ENCODE measurements around the gene DGCR2.

DGCR2 gene

DNA sequence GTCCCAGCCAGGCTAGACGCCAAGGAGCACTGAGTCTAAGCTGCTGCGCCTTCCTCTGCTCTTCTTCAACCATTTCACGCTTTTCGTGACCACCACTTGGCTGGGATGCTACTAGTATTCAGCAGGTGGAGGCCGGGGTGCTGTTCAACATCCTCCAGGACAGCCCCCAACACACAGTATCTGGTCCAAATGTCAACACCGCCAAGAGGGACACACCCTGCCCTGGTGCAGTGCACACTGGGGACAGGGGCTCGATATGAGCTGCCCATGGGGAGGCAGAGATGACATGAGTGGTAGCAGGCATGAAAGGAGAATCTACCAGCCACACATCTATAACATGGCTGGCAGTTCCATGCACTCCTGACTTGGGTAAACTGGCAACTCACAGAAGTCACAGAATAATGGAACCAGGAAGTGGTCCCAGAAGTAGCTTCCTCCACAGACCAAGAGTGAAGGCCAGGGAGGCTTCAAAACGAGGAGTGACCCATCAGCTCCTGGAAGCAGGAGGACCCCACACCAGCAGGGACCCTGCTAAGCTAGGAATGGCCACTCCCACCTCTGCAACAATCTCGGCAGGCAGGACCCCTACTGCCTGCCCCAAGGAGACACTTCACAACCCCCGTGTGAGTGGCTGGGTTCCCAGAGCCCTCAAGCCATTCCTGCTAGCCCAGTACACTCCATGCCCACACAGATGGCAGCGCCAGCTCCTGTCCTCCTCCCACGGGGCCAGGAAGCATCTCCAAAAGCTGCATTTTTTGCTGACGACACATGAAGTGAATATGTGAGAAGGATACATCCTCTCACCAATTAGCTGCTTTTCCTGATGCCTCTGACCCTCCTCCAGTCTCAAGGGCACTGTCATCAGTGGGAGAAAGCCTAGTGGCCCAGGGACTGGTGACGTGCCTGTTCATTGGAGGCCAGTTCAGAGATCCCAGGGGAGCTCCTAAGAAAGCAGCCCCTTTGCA lies 78.8 kb downstream of the DGCR2 start:
- H3K9me3 ChIP-seq (ENCODE audit: insufficient read depth, low read depth, low read length), result no peaks in the 10 kb centered on the region
- WGBS, result 90% methylated on average over 14 of the region's 14 CpGs

DNA sequence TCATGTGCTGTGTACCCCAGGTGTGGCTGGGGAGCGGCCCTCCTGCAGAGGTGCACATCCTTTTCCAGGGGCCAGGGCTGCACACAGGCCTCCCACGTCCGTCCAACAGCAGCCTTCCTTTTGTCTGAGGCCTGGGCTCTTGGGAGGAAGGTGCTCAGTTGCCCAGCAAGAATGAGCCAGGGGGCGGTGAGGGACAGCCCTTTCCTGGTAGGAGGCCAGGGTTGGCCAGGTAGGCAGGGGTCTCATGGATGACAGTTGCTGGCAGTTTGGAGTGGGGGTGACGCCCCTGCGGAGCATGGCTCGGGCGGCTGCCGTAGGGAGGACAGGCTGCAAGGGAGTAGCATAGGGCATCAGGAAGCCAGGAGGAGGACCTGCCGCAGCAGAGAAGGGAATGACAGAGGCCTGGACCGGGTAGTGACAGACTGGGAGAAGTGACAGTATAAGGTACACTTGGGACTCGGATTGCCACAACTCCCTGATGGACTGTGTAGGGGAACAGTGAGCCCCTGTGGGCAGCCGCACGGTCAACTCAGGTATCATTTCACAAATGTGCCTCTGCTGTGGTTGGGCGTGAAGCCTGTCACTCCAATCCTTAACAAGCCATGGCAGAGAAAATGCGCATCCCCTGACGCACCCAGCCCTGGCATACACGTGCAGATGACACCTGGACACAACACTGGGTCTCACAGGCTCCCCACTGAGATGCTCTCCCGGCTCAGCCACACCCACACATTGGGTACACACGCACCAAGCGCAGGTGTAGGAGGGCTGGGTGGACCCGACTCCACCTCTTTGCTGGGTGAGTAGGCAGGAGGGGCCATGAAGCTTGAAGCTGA lies 79.7 kb downstream of the DGCR2 start:
- H3K27ac ChIP-seq (ENCODE audit: low read depth, low read length), result no peak overlapping the region
- H3K9me3 ChIP-seq (ENCODE audit: insufficient read depth, low read depth, low read length), result no peaks in the 10 kb centered on the region
- peaks cover 61% of the 10 kb centered on the region for H3K36me3 ChIP-seq (ENCODE audit: insufficient read depth, low read length)
- no peaks in the 10 kb centered on the region for H3K4me1 ChIP-seq (ENCODE audit: insufficient read depth, low read length)
- 95% methylated on average over 22 of the region's 22 CpGs for WGBS
- no peaks in the 10 kb centered on the region for H3K27me3 ChIP-seq (ENCODE audit: insufficient read depth, low read length)
- no peak overlapping the region for H3K9ac ChIP-seq (ENCODE audit: low read depth, low read length)
- no peak overlapping the region for H3K4me3 ChIP-seq (ENCODE audit: low read length)

More for the DNA sequence above, 78.8 kb downstream of the DGCR2 start:
- no peak overlapping the region for H3K27ac ChIP-seq (ENCODE audit: low read depth, low read length)
- H3K9ac ChIP-seq (ENCODE audit: low read depth, low read length), result no peak overlapping the region
- peaks cover 70% of the 10 kb centered on the region for H3K36me3 ChIP-seq (ENCODE audit: insufficient read depth, low read length)
- H3K27me3 ChIP-seq (ENCODE audit: insufficient read depth, low read length), result no peaks in the 10 kb centered on the region
- H3K4me1 ChIP-seq (ENCODE audit: insufficient read depth, low read length), result no peaks in the 10 kb centered on the region
- H3K4me3 ChIP-seq (ENCODE audit: low read length), result no peak overlapping the region

DNA sequence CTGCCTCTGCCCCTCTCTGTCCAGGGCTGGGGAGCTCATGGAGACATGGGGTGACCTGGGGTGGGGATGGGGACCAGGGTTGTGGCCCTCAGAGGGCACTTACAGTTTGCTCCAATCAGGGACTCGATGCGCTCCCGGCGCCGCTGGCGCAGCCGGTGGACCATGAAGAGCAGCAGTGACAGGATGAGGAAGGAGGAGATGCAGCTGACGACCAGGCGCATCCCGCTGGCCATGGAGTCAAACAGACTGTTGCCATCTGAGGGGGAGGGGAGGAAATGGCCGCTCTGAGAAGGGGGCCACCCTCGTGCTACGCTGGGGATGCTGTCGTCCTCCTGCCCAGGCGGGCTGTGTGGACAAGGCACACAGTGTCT lies 80.5 kb downstream of the DGCR2 start:
- H3K9ac ChIP-seq (ENCODE audit: low read depth, low read length), result no peak overlapping the region
- H3K4me3 ChIP-seq (ENCODE audit: low read length), result no peak overlapping the region
- peaks cover 53% of the 10 kb centered on the region for H3K36me3 ChIP-seq (ENCODE audit: insufficient read depth, low read length)
- H3K27me3 ChIP-seq (ENCODE audit: insufficient read depth, low read length), result no peaks in the 10 kb centered on the region
- WGBS, result 93% methylated on average over 15 of the region's 15 CpGs
- no peaks in the 10 kb centered on the region for H3K9me3 ChIP-seq (ENCODE audit: insufficient read depth, low read depth, low read length)
- H3K27ac ChIP-seq (ENCODE audit: low read depth, low read length), result no peak overlapping the region
- no peaks in the 10 kb centered on the region for H3K4me1 ChIP-seq (ENCODE audit: insufficient read depth, low read length)

DNA sequence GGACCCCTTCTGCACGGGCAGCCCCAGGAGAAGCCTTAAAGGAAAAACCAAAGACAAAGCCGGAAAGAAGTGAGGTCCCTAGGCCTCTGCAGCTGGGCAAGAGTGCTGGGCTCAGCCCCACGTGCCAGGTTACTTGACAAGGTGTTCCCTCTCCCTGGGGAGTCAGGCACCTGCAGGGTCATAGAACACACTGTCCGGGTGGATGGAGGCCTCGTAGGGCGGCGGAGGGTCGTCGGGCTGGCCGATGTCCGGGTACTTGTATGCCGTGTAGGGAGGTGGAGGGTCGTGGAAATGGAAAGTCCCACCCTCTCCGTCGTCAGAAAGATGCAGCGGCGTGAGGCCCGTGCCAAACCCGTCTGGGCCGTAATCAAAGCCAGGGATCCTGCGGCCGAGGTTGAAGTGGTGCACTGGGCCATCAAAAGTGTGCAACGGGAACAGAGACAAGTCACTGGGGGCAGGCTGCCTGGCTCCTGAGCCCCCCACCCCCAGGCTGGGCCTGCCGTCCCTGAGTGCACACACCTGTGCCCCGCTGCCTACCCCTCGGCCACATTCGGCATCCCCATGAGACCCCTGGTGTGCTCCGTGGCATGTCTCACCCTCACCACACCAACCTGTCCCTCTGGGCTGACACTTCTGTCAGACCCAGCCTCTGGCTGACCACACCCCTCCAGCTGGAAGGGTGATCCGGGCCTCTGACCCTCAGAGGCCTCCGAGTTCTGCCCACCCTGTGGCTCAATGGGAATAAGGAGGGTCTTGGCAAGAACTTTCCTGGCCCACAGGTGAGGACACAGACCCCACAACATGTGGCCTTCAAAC lies 81.1 kb downstream of the DGCR2 start:
- no peaks in the 10 kb centered on the region for H3K9me3 ChIP-seq (ENCODE audit: insufficient read depth, low read depth, low read length)
- no peak overlapping the region for H3K27ac ChIP-seq (ENCODE audit: low read depth, low read length)
- H3K27me3 ChIP-seq (ENCODE audit: insufficient read depth, low read length), result no peaks in the 10 kb centered on the region
- no peak overlapping the region for H3K9ac ChIP-seq (ENCODE audit: low read depth, low read length)
- H3K36me3 ChIP-seq (ENCODE audit: insufficient read depth, low read length), result peaks cover 47% of the 10 kb centered on the region
- no peak overlapping the region for H3K4me3 ChIP-seq (ENCODE audit: low read length)
- no peaks in the 10 kb centered on the region for H3K4me1 ChIP-seq (ENCODE audit: insufficient read depth, low read length)
- WGBS, result 95% methylated on average over 30 of the region's 30 CpGs

DNA sequence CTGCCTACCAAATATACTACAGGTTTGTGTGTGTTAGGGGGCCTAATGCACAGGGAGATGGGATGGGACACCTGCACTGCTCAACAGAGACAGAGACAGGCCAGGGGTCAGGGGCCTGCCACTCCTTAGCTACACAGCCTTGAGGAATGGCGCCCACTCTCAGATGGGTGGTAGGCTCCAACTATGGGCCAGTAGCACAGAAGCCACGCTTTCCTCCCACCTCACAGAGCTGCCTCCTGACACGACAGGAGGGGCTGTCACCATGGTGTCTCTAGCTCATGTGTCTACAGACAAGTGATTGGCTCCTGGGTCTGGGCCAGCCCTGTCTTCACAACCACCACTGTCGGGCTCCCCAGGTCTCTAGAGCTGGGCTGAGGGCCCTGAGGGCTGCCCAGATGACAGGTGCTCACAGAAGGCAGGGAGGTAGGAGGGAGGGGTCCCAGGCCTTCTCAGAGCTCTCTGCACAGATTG lies 81.8 kb downstream of the DGCR2 start:
- Histone ChIP-seq H3K9ac (ENCODE audit: low read depth, low read length) (no peak overlapping the region), H3K4me1 (ENCODE audit: insufficient read depth, low read length) (no peaks in the 10 kb centered on the region), H3K4me3 (ENCODE audit: low read length) (no peak overlapping the region), H3K27ac (ENCODE audit: low read depth, low read length) (no peak overlapping the region), H3K36me3 (ENCODE audit: insufficient read depth, low read length) (peaks cover 40% of the 10 kb centered on the region), H3K9me3 (ENCODE audit: insufficient read depth, low read depth, low read length) (no peaks in the 10 kb centered on the region), H3K27me3 (ENCODE audit: insufficient read depth, low read length) (no peaks in the 10 kb centered on the region)
- WGBS, result 95% methylated on average over 4 of the region's 4 CpGs

DNA sequence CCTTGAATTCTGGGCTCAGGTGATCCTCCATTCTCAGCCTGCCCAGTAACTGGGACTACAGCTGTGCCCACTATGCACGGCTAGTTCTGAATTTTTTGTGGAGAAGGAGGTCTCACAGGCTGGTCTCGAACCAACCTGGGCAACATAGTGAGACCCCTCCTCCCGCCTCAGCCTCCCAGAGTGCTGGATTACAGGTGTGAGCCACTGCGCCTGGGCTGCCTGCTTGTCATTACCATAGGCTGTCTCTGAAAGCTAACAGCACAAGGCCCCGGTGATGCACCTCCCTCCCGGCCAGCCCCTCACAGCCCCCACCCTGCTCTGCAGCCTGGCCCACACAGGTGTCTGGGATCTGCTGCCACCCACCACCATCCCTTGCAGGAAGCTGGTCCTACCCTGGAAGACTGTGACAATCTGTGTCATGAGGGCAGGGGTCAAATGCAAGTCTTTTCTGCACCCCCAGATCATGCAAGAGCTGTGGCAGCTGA lies 82.4 kb downstream of the DGCR2 start:
- no peak overlapping the region for H3K9ac ChIP-seq (ENCODE audit: low read depth, low read length)
- peaks cover 34% of the 10 kb centered on the region for H3K36me3 ChIP-seq (ENCODE audit: insufficient read depth, low read length)
- no peaks in the 10 kb centered on the region for H3K27me3 ChIP-seq (ENCODE audit: insufficient read depth, low read length)
- H3K4me1 ChIP-seq (ENCODE audit: insufficient read depth, low read length), result no peaks in the 10 kb centered on the region
- H3K9me3 ChIP-seq (ENCODE audit: insufficient read depth, low read depth, low read length), result no peaks in the 10 kb centered on the region
- 77% methylated on average over 6 of the region's 6 CpGs for WGBS
- H3K4me3 ChIP-seq (ENCODE audit: low read length), result no peak overlapping the region
- no peak overlapping the region for H3K27ac ChIP-seq (ENCODE audit: low read depth, low read length)

DNA sequence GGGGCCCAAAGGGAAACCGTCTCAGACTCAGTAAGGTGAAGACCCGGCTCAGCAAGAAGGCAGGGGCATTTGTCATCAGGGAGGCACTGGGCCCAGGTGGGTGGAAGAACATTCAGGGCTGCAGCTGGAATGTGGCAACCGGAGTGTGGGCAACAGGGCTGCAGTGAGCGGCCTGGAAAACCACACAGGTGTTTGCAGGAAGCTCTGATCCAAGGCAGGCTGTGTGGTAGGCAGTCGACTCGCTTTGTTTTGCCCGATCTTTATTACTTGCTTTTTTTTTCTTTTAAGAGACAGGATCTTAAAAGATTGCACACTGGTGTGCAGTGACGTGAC lies 82.8 kb downstream of the DGCR2 start:
- Histone ChIP-seq H3K36me3 (ENCODE audit: insufficient read depth, low read length) (peaks cover 30% of the 10 kb centered on the region), H3K9me3 (ENCODE audit: insufficient read depth, low read depth, low read length) (no peaks in the 10 kb centered on the region)
- WGBS, result 95% methylated on average over 8 of the region's 8 CpGs

DNA sequence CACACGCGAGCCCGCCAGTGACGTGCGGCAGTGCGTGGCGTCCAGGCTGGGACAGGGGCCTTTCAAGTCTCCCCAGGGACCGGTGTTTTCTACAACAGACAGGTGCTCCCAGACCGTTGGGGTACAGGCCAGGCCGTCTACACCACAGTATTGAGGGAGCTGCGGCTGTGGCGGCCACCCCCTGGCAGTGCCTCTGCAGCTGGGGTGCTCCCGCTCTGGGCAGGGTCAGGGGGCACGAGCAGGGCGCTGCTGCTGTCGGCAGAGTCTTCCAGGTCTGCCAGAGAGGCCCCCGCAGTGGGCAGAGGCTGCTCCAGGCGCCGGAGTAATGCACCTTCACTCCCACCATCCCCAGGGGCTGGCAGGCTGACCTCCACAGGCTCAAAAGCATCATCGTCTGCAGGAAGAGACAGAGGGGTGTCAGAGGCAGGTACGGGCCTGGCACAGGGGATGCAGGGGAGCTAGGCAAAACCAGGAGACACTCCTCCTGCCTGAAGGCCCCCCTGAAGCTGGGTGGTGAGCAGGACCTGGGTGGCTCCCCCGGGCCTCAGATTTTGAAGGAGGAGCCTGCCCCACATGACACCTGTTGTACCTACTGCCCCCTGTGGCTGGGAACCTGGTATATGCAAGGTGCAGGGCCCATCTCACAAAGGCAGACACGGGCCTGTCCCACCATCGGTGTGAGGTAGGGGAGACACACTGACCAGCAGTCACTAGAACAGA lies 83.3 kb downstream of the DGCR2 start:
- Histone ChIP-seq H3K27me3 (ENCODE audit: insufficient read depth, low read length) (no peaks in the 10 kb centered on the region), H3K4me3 (ENCODE audit: low read length) (no peak overlapping the region), H3K9ac (ENCODE audit: low read depth, low read length) (no peak overlapping the region), H3K36me3 (ENCODE audit: insufficient read depth, low read length) (peaks cover 26% of the 10 kb centered on the region), H3K4me1 (ENCODE audit: insufficient read depth, low read length) (no peaks in the 10 kb centered on the region), H3K9me3 (ENCODE audit: insufficient read depth, low read depth, low read length) (no peaks in the 10 kb centered on the region), H3K27ac (ENCODE audit: low read depth, low read length) (no peak overlapping the region)
- 95% methylated on average over 24 of the region's 24 CpGs for WGBS

More for the DNA sequence above, 82.8 kb downstream of the DGCR2 start:
- no peak overlapping the region for H3K9ac ChIP-seq (ENCODE audit: low read depth, low read length)
- no peak overlapping the region for H3K27ac ChIP-seq (ENCODE audit: low read depth, low read length)
- H3K4me3 ChIP-seq (ENCODE audit: low read length), result no peak overlapping the region
- no peaks in the 10 kb centered on the region for H3K4me1 ChIP-seq (ENCODE audit: insufficient read depth, low read length)
- no peaks in the 10 kb centered on the region for H3K27me3 ChIP-seq (ENCODE audit: insufficient read depth, low read length)

DNA sequence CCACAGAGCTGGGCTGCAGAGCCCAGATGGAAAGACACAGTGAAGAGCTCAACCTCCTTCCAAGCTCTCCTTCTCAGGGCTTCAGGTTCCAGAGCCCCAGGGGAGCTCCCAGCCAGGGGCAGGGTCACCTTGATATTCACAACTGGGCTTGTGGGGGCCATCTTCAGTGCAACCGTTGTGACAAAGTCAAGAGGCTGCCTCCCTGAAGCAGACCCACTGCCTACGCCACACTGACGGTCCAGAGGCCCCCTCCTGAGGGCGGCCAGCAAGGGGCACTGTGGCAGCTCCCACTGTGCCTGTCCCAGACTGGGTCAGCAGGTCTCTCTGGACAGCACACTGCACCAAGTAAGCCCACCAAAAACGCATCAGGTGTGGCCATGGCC lies 84.1 kb downstream of the DGCR2 start:
- H3K9me3 ChIP-seq (ENCODE audit: insufficient read depth, low read depth, low read length), result no peaks in the 10 kb centered on the region
- no peak overlapping the region for H3K9ac ChIP-seq (ENCODE audit: low read depth, low read length)
- peaks cover 26% of the 10 kb centered on the region for H3K36me3 ChIP-seq (ENCODE audit: insufficient read depth, low read length)
- no peak overlapping the region for H3K27ac ChIP-seq (ENCODE audit: low read depth, low read length)
- 91% methylated on average over 5 of the region's 5 CpGs for WGBS
- H3K4me1 ChIP-seq (ENCODE audit: insufficient read depth, low read length), result no peaks in the 10 kb centered on the region
- no peaks in the 10 kb centered on the region for H3K27me3 ChIP-seq (ENCODE audit: insufficient read depth, low read length)
- no peak overlapping the region for H3K4me3 ChIP-seq (ENCODE audit: low read length)
